GM15510 (cell line): ENCODE measurements around the gene KLHL29.

Source experiments
- POLR2A ChIP-seq: IDR thresholded peaks from 3 replicates; pipeline ENCODE4 v1.6.1; 2011; ENCODE audit warnings: borderline replicate concordance; ENCODE audit not compliant: insufficient read length; ENCODE audit errors: extremely low read depth

KLHL29 gene

DNA sequence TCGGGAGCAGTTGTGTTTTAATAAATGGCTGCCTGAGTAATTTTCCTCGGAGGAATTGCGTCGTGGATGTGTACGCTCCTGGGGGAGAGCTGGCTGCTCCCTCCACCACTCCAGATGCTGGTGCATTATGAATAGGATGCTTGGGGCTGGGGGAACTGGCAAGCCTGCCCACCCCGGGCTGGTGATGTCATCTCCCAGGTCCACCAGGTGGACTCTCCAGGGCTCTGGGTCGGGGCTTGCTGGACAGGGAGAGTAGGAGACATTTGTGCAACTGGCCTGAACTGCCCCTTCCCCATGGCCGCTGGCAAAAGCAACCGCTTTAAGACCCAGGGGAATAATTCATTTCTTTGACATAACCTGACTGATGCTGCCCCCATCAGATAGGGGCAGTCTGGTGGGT is 158.7 kb downstream of the KLHL29 start:
- no peak for TF ChIP-seq POLR2A

DNA sequence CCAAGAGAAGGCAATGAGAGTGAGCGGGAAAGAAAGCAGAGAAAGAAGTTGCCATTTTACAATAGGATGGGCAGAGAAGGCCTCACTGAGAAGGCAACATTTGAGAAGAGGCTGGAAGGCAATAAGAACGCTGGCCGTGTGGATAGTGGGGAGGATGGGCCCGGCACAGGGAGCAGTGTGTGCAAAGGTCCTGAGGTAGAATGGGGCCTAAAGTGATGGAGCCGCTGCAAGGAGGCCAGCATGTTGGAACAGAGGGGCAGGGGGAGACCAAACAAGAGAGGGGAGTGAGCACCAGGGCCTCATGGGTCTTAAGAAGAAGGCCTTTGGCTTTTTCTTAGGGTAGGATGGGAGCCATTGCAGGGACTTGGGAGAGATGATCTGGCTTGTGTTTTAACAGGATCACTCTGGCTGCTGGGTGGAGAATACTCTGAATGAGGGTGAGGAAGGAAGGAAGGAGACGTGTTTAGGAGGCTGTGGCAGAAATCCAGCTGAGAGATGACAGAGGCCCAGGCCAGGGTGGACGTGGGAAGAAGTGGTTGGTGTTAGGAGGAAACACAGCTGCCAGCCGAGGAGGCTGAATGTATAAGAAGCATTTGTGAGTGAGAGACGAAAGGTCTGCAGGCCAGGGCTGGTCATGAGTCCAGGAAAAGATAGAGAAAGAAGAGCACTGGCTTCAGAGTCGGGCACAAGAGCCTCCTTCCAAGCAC is 159.8 kb downstream of the KLHL29 start:
- TF ChIP-seq POLR2A: no peak

DNA sequence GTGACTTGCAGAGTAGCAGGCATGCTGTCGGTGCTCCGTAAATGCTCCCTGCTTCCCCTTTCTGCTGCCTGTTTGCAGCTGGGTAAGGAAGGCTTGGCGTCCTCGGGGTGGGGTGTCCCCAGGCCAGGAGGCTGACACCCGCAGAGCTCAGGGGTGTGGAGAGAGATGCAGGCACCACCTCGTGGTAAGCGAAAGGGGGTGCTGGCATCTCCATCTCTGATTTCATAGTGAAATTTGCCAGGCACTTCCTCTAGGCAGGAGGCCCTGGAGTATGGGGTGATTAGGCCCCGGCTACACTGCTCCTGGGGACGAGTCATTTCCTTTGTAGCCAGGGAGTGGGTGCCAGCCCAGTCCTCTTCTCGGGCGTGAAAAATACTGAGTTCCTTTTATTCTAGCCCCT is 160.4 kb downstream of the KLHL29 start:
- no peak for TF ChIP-seq POLR2A

DNA sequence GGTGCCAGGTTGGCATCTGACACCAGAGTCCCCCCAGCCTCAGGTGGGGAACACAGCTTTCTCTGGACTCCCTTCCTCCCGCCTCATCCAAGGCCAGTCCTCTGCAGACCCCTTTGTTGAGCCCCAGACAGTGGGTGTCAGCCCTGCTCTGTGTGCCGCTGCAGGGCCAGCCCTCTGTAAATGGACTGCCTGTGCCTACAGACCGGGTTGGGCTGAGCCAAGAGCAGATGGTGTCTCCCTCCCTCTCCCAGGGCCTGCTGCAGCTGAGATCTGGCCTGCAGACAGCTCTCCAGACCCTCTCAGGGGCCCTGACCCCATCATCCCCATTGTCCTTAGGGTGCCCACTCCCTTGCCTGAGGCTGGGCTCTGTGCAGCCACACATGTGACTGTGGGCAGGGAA is 160.8 kb downstream of the KLHL29 start:
- no peak for TF ChIP-seq POLR2A

DNA sequence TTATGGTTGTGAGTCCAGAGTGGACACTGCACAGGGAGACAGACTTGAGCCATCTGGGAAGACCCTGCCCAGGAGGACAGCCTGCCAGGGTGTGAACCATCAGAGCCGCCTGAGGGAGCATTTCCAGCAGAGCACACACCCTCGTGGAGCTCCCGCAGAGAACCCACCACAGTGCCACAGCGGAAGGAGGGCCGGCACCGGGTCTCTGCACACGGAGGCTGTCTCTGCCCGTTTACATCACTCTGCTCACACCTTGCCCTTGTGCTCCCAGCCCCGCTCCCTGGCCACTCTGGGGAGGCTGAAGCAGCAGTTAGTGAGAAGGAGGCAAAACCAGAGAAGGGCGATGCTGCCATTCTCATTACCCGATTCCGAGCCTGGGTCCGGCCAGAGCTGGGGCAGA is 161.9 kb downstream of the KLHL29 start:
- no peak for TF ChIP-seq POLR2A

DNA sequence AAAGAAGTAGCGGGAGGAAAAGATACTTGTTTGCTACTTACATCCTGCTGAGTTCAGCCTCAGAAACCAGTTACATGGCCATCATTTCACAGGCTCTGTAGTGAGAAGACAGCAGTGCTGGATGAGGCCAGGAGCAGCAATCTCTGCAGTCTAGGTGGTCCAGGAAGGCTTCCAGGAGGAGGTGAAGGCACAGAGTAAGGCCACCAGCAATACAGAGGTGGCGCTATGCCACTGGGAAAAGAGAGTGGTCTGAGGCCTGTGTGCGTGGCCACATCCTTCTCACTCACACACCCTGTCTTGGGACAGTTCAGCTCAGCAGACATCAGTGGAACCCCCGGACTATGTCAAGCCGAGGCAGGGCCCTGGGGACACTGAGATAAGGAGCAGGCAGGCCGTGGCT is 162.7 kb downstream of the KLHL29 start:
- TF ChIP-seq POLR2A: no peak

DNA sequence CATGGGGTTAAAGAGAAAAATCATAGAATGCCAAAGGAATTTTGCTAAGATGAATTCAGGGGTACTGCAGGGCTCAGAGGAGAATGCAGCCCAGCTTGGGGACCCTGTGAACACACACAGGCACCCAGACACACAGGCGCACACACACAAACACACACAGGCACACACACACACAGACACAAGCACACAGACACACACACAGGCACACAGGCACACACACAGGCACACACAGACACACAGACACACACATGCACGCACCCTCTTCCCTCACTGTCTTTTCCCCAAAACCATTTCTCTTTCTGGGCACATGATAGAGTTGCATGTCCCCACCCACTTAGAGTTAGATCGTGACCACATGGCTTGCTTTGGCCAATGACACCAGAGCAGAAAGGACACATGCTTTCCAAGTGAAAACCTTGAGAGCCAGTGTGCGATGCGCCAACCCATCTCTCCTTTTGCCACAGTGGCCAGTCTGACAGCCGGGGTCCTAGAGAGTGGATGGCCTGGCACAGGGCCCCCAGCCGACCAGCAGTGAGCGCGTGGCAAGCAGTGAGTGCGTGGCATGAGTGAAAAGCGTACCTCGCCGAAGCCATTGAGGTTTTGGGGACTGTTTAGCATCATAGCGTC is 163.3 kb downstream of the KLHL29 start:
- TF ChIP-seq POLR2A: no peak

DNA sequence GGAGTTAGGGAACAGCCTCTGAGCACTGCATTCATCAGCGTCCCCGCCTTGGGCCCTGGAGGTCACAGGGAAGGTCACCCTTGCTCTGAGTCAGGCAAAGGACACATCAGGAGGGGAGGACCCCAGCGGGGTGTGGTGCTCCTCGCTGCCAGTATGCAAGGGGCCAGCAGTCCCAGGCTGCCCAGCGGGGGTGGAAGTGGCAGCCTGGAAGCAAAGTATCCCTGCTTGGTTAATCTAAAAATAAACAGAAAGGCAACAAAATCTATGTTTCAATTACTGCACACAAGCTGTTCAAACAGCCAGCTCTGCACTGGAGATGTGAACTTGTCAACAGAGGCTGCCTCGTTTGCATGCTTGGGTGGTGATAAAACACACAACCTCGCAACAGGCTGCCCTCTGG is 164.1 kb downstream of the KLHL29 start:
- no peak for TF ChIP-seq POLR2A

DNA sequence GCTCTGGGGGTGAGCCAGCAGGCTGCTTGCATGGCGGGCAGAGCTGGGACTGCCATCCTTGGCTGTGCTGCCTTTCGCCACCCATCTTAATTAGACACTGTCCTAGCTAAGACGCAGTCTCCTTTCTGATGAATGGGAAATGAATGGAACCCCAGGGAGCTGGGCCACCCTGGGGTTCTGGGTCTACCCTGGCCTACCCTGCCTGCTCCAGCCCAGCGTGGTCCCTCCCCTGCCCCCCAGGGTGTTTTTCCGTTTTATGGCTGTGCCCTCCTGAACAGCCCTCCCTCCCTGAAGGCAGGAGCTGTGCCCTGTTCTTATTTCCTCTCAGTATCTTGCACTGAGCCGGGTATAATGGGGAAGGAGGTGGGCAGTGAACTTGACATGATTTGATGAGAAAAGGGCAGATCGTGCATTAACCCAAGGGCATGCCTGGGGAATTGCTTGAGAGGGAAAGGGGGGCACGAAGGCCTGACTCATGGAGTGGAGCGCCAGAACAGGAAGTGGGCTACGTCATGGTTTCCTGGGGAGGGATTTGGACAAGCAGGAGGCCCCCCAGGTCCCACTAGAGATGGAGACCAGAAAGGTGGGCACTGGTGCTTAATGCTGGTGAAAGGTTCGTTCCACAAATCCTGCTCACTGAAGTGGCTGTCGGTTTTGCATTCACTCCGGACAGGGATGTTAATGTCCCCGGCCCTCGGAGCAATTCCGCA is 165.0 kb downstream of the KLHL29 start:
- TF ChIP-seq POLR2A: no peak

DNA sequence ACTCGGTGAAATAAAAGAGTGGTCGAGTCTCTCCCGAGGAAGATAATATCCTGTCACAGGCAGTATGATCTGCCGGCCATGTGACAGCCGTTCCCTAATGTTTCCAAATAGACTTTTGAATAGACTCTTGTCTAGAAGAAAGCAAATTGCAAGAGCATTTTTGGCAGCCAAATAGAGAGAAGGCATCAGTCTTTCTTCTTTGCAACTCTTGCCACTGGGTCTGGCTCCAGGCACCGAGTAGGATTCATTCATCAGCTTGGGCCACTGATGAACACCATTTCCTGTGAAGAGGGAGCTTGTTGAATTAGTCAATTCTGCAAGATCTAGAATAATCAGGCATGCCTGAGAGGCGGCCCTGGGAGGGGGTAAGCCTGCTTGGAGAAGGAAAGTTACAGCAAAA is 165.6 kb downstream of the KLHL29 start:
- no peak for TF ChIP-seq POLR2A

DNA sequence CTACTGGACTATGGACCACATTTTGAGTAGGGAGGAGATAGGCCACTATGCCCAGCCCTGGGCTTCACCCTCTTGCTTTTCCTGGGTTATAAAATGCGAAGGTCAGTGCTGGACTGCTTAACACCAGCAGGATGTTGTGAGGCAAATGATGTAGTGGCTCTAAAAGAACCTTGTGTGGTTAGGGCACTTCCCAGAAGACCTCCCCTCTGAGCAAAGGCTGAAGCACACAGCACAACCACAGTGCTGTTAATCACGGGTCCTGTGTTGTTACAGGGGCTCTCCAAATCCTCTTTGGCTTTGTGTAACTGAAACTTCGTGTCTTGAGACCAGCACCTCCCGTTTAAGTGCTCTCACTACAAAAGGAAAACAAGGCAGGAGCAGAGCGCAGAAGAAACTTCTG is 166.9 kb downstream of the KLHL29 start:
- no peak for TF ChIP-seq POLR2A

DNA sequence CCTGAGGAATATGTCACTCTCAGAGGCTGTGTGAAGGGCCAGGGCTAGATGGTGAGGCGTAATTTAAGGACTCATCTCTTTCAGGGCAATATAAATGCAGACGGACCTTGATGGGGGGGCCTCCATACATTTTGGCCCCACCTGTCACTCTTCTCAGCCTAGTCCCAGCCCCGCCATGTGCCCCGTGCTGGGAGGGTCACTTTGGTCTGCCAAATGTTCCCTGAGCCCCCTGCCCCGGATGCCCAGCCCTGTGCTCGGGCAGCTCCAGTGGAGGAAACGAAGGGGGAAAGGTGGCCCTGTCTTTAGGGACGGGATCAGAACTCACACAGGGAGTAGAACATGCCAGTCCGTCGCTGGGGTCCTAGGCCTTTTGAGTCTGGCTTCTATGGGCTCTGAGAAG is 168.6 kb downstream of the KLHL29 start:
- TF ChIP-seq POLR2A: no peak

DNA sequence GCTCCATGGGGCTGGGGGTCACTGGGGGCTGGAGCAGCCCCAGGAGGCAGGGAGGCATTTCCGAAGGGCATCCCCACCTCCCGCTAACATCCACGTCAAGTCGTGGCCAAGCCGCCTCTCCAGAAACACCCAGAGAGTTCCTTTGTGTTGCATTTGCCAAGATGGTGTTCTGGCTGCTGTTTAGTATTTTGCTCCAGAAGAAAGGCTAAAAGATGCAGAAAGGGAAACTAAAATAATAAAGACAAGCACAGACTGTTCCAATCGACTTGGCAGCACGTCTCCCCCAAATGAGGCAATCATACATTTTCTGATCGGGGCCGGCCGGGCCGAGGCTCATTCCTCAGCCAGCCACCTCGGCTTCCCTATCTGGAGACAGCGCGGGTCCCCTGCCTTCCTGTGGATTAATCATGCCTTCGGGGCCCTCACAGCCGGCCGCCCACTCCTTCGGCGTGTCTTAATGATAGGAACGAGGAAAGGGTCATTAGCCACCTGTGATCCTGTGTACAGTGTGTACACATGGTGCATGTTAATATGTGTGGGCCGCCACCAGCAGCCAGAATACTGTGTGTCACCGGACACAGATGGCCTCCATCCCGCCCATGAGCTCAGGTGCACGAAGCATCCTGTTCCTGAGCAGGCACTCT is 169.2 kb downstream of the KLHL29 start:
- TF ChIP-seq POLR2A: no peak

DNA sequence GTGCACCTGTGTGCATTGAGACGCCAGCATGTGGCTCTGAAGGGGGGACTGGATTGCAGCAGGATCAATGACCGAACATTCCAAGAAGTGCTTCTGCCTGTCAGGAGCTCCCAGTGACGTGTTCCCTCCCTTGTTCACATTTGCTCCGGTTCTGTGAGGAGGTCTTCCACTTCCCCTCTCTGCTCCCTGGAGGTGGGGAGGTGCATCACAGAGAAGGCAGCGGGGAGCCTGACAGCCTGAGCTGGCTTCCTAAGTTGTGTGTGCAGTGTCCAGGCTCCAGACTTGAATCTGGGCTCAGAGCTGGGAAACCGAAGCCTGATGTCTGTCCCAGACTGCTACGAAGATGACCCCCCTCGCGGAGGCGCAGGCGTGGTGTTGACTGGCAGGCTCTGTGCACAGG is 171.0 kb downstream of the KLHL29 start:
- no peak for TF ChIP-seq POLR2A

DNA sequence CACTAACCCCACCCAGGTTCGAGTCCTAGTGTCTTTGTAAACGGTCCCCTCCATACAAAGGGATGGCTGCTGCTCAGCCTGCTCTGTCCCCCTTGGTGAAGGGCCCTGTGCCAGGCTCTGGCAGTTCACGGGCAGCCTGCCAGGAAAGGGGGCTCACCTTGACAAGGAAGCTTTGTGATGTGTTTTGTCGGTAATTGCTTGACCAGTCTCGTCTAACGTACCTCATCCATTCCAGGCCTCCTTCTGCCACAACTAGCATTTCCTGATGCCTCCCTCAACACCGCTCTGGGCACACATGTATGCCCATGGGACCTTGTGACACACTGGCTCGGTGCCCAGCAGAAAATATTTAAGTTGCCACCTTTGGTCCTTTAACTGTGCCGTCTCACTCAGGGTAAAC is 171.9 kb downstream of the KLHL29 start:
- no peak for TF ChIP-seq POLR2A
